ENCODE measurements around the gene GLI3.

GLI3 gene

GRCh38 chr7:42105554-42106358 lies 131.3 kb downstream of the GLI3 start:
- DNase-seq (ENCODE audit: low spot score) = no peak

- no peak for DNase-seq (ENCODE audit: low spot score)
Observed at GRCh38 chr7:42104694-42105093, 132.3 kb downstream of the GLI3 start.

GRCh38 chr7:42104231-42104630 lies 132.8 kb downstream of the GLI3 start:
- DNase-seq (ENCODE audit: low spot score) = no peak

DNA sequence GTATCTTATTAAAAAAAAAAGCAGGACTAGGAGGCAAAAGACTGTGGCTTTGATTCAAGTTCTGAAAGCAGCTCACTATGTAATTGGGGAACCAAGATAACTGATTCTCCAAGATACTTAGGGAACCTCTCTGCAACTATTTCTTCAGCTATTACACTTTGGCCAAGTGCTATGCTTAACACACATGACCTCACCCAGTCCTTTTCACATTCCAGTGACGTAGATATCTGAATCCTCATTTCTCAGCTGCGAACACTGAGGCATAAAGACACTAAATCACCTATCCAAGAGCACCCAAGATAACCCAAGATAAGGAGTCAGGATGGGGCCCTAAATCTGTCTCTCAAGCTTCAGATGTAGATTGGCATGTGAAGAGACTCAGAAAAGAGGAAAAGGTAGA lies 133.6 kb downstream of the GLI3 start:
- no peak for DNase-seq (ENCODE audit: low spot score)

DNA sequence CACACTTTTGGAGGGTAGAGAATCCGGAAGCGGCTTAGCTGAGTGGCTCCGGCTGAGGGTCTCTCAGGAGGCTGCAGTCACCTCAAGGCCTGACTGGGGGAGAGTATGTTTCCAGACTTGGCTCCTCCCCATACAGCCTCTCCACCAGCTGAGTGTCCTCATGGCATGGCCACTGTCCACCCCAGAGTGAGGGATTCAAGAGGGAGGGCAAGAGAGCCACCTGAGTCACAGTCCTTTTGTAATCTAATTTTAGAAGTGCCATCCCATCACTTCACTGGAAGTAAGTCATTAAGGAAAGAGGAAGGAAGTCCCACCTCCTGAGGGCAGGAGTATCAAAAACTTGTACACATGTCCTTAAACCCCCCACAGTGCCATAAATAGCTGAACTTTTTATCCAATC lies 134.0 kb downstream of the GLI3 start:
- DNase-seq (ENCODE audit: low spot score) = no peak

DNA sequence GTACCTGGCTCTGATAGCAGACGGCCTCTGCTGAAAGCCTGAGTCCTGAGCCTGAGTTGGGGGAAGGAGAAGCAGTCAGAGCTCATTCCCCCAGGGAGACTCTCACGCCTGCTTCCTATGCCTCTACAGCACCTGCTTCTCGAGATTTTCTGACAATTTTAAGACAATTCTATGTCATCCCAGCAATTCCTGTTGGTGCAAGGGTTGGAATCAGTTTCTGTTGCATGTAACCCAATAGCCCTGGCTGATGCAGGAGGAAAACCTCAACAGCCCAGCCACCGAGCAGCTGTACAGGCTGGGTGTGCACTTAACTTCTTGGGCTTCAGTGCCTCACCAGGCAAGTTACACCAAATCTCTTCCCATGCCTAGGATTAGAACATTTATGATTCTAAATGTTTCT lies 134.7 kb downstream of the GLI3 start:
- no peak for DNase-seq (ENCODE audit: low spot score)

GRCh38 chr7:42100156-42100508 lies 136.9 kb downstream of the GLI3 start:
- no peak for DNase-seq (ENCODE audit: low spot score)

DNA sequence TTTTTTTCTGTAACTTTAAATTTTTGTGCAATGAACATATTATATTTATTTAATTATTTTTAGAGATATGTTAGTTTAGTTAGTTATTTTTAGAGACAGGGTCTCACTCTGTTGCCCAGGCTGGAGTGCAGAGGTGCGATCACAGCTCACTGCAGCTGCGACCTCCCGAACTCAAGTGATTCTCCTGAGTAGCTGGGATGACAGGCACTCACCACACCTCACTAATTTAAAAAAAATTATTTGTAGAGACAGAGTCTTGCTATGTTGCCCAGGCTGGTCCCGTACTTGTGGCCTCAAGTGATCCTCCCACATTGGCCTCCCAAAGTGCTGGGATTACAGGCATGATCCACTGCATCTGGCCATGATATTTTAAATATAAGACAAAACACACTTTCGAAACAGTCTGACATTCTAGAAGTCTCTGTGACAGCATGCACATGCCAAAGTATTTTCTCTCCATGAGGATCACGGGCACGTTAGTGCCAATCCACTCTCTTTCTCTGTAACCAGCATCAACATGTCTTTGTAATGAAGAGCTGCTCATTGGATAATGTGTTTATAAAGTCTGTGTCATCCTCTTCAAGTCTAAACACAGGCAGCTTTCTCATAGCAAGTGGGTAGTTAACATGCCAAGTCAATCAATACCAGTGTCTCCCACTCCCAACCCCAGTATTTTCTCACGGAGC lies 137.4 kb downstream of the GLI3 start:
- DNase-seq (ENCODE audit: low spot score) = no peak

- no peak for DNase-seq (ENCODE audit: low spot score)
Observed at GRCh38 chr7:42099066-42099465, 137.9 kb downstream of the GLI3 start.

GRCh38 chr7:42097752-42098151 lies 139.3 kb downstream of the GLI3 start:
- no peak for DNase-seq (ENCODE audit: low spot score)

- no peak for DNase-seq (ENCODE audit: low spot score)
Observed at GRCh38 chr7:42096681-42097561, 140.1 kb downstream of the GLI3 start.

DNA sequence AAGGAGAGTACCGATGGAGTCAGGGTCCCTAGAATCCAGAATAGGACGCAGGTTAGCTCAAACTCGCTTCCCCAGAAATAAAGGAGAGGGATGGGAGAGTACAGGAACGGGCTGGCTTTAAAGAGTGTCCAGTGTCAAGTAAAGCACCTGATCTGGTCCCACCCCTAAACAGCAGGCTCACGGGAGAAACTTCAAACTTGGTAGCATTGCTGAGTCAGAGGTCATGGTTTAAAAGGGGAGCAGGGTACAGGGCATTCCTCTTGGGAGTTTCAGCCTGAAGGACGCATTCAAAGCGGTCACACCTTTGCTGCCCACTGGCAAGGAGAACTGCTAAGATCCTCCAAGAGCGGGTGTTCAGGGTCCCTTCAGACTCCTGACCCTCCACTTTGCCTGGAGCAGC lies 140.7 kb downstream of the GLI3 start:
- no peak for DNase-seq (ENCODE audit: low spot score)

DNA sequence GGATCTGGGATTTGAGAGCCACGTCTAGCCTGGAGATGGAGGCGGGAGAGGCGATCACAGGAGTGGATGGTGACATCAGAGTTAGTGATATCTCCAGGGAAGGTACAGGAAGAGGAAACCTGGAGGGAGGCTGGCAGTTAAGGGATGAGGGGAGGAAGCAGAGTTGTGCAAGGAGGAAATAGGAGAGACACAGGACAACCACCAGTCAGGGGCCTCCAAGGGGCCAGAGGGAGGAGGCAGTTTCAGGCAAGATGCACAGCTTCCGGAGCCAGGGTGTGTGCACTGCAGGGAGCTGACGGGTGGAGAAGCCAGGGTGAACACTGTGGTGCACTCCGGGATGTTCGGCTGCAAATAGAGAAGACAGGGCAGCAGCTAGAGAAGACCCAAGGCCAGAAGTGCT lies 141.2 kb downstream of the GLI3 start:
- no peak for DNase-seq (ENCODE audit: low spot score)

DNA sequence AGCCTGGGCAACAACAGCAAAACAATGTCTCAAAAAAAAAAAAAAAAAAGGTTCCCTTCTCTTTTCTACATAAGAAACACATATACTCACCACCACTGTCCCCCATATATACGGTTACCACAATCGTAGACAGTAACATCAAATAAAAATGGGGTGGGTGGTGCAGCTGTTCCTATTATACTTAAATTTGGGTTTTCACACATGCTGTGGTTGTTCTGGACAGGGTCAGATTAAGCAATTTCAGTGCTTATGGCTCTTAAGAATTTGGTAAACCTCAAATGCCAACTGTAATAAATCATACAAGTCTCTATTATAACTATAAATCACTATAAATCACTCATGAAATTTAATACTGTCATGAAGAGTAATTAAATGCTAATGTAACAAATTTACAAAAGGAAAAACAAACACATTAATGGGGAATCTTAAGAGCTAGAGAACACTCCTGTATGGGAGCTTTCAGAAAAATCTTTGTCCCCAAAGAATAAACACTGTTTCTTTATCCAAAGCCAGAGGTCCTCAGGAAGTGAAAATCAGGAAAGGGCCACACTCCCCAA lies 143.6 kb downstream of the GLI3 start:
- DNase-seq (ENCODE audit: low spot score) = no peak

GRCh38 chr7:42091461-42092291 lies 145.3 kb downstream of the GLI3 start:
- DNase-seq (ENCODE audit: low spot score) = no peak

GRCh38 chr7:42090806-42091205 lies 146.2 kb downstream of the GLI3 start:
- DNase-seq (ENCODE audit: low spot score) = no peak

DNA sequence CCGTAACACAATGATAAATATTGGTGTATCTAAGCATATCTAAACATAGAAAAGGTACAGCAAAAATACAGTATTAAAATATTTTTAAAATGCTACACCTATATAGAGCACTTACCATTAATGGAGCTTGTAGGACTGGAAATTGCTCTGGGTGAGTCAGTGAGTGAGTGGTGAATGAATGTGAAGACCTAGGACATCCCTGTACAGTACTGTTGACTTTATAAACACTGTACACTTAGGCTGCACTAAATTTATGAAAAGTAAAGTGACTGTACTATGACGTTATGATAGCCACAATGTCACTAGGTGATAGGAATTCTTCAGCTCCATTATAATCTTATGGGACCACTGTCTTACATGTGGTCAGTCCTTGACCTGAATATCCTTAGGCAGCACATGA lies 147.0 kb downstream of the GLI3 start:
- DNase-seq (ENCODE audit: low spot score) = no peak

GRCh38 chr7:42087616-42088015 lies 149.4 kb downstream of the GLI3 start:
- DNase-seq (ENCODE audit: low spot score) = no peak

GRCh38 chr7:42085531-42085930 lies 151.5 kb downstream of the GLI3 start:
- DNase-seq (ENCODE audit: low spot score) = no peak

DNA sequence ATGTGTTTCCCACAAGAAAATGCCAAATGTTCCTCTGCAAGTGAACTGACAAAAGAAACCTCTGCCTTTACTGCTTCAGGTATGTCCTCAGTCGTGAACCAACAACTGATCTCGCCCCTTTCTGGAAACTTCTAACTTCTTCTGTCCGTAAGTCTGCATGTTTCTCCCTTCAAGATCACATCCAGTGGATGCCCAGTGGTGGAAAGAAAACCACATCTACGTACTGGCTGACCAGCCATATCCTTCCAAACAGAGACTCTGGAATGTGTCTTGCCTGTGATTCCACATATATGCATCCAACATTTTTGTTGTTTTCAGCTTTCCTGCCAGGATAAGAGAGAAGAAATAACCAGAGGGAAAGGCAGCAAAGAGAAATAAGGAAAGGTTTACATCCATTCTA lies 152.7 kb downstream of the GLI3 start:
- no peak for DNase-seq (ENCODE audit: low spot score)

DNA sequence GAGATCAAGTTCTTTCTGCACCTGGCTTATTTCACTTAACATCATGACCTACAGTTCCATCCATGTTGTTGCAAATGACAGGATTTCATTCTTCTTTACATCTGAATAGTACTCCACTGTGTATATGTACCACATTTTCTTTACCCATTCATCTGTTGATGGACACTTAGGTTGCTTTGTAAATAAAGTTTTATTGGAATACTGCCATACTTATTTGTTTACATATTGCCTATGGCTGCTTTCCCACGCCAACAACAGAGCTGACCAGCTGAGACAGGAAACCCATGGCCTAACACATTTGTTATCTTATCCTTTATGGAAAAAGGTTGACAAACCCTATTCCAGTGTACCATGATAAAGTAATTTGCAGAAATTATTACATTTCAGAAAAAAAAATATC lies 153.7 kb downstream of the GLI3 start:
- DNase-seq (ENCODE audit: low spot score) = no peak

GRCh38 chr7:42082144-42082543 lies 154.9 kb downstream of the GLI3 start:
- DNase-seq (ENCODE audit: low spot score) = no peak

Measured in CD4-positive, alpha-beta T cell treated with Interleukin-2 at 100 ng/mL for 4 hours (primary cell).